HG02938 (cell line): ENCODE data around the gene CTNNA3.

Source experiments
- ATAC-seq: cut with Tn5 transposase; IDR thresholded peaks from one replicate; pipeline ENCODE4 v1.9.1; 2021; ENCODE audit warnings: mild to moderate bottlenecking, moderate library complexity; ENCODE audit not compliant: unreplicated experiment

CTNNA3 gene

GRCh38 chr10:66038623-66039022 lies 1657.4 kb downstream of the CTNNA3 start:
- ATAC-seq: no peak

- no peak for ATAC-seq
Measured at GRCh38 chr10:66026321-66026720, 1669.7 kb downstream of the CTNNA3 start.

- ATAC-seq: no peak
Measured at GRCh38 chr10:66025186-66025585, 1670.8 kb downstream of the CTNNA3 start.

- no peak for ATAC-seq
Measured at GRCh38 chr10:66021423-66021822, 1674.6 kb downstream of the CTNNA3 start.

- ATAC-seq: no peak
Measured at GRCh38 chr10:66008221-66008620, 1687.8 kb downstream of the CTNNA3 start.

- no peak for ATAC-seq
Measured at GRCh38 chr10:66006411-66006810, 1689.6 kb downstream of the CTNNA3 start.

GRCh38 chr10:65993451-65993850 lies 1702.5 kb downstream of the CTNNA3 start:
- no peak for ATAC-seq

GRCh38 chr10:65968871-65969270 lies 1727.1 kb downstream of the CTNNA3 start:
- ATAC-seq: no peak

- ATAC-seq: no peak
Measured at GRCh38 chr10:65968437-65968836, 1727.6 kb downstream of the CTNNA3 start.

GRCh38 chr10:65964205-65964604 lies 1731.8 kb downstream of the CTNNA3 start:
- ATAC-seq: no peak

GRCh38 chr10:65952086-65952485 lies 1743.9 kb downstream of the CTNNA3 start:
- no peak for ATAC-seq

- ATAC-seq: no peak
Measured at GRCh38 chr10:65950075-65950474, 1745.9 kb downstream of the CTNNA3 start.

GRCh38 chr10:65949526-65949925 lies 1746.5 kb downstream of the CTNNA3 start:
- no peak for ATAC-seq

GRCh38 chr10:65945061-65945460 lies 1750.9 kb downstream of the CTNNA3 start:
- no peak for ATAC-seq

GRCh38 chr10:65943451-65943850 lies 1752.5 kb downstream of the CTNNA3 start:
- no peak for ATAC-seq

- no peak for ATAC-seq
Measured at GRCh38 chr10:65940816-65941662, 1755.0 kb downstream of the CTNNA3 start.

GRCh38 chr10:65940105-65940504 lies 1755.9 kb downstream of the CTNNA3 start:
- ATAC-seq: no peak

GRCh38 chr10:65931291-65932070 lies 1764.5 kb downstream of the CTNNA3 start:
- ATAC-seq: no peak

- no peak for ATAC-seq
Measured at GRCh38 chr10:65911151-65911835, 1784.7 kb downstream of the CTNNA3 start.

- ATAC-seq: no peak
Measured at GRCh38 chr10:65910209-65910608, 1785.8 kb downstream of the CTNNA3 start.

GRCh38 chr10:65907199-65907712 lies 1788.7 kb downstream of the CTNNA3 start:
- no peak for ATAC-seq
